PFSK-1 (cell line): ENCODE results near the gene STRADB.

Source experiments
- FOXP2 ChIP-seq: optimal IDR thresholded peaks from 2 replicates; pipeline ENCODE3; 2011; ENCODE audit warnings: borderline replicate concordance, control low read depth, inconsistent platforms; ENCODE audit not compliant: insufficient read depth; ENCODE audit errors: extremely low read length, extremely low read depth
- POLR2AphosphoS5 ChIP-seq: IDR thresholded peaks from 2 replicates; pipeline ENCODE4 v1.6.1; 2012; ENCODE audit warnings: low read depth, mild to moderate bottlenecking, control low read depth, low read length, moderate library complexity
- SIN3A ChIP-seq: IDR thresholded peaks from 2 replicates; pipeline ENCODE4 v1.6.1; 2012; ENCODE audit warnings: mild to moderate bottlenecking, low read length, moderate library complexity, borderline replicate concordance; ENCODE audit not compliant: insufficient read depth
- TAF1 ChIP-seq: IDR thresholded peaks from 2 replicates; pipeline ENCODE4 v1.6.1; 2012; ENCODE audit warnings: low read length, control low read depth, borderline replicate concordance; ENCODE audit not compliant: insufficient read depth
- TF ChIP-seq, protein P1 (sequence below), 2 experiments: IDR thresholded peaks; 2 replicates each; pipeline versions ENCODE4 v1.6.1 to v1.8.0; 2011 to 2012; ENCODE audit warnings: low read depth in 2 of 2, low read length in 2 of 2, control low read depth in 1 of 2, inconsistent platforms in 1 of 2, mild to moderate bottlenecking in 1 of 2, moderate library complexity in 1 of 2; ENCODE audit not compliant: insufficient read depth in 1 of 2

Gene STRADB

DNA sequence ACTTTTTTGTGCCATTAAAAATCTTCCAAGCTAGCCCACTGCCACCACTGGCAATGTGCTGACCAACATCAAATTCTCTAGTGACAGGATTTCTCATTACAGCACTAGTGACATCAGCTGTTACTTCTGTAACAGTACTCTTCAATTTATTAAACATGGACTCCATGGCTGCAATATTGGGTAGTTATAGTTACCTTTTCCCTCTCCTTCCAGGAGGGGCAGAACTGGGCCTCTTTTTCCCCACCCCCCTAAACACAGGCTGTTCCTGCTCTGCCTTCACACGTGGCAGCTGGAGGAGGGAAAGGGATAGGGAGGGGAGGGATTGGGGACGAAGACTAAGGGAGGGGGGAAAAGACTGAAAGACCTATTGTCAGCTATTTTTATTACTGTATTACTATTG lies 38.4 kb upstream of the STRADB start:
- TF ChIP-seq SIN3A (no peak), TAF1 (no peak), FOXP2 (no peak), POLR2AphosphoS5 (no peak)
- TF ChIP-seq, protein P1, sequence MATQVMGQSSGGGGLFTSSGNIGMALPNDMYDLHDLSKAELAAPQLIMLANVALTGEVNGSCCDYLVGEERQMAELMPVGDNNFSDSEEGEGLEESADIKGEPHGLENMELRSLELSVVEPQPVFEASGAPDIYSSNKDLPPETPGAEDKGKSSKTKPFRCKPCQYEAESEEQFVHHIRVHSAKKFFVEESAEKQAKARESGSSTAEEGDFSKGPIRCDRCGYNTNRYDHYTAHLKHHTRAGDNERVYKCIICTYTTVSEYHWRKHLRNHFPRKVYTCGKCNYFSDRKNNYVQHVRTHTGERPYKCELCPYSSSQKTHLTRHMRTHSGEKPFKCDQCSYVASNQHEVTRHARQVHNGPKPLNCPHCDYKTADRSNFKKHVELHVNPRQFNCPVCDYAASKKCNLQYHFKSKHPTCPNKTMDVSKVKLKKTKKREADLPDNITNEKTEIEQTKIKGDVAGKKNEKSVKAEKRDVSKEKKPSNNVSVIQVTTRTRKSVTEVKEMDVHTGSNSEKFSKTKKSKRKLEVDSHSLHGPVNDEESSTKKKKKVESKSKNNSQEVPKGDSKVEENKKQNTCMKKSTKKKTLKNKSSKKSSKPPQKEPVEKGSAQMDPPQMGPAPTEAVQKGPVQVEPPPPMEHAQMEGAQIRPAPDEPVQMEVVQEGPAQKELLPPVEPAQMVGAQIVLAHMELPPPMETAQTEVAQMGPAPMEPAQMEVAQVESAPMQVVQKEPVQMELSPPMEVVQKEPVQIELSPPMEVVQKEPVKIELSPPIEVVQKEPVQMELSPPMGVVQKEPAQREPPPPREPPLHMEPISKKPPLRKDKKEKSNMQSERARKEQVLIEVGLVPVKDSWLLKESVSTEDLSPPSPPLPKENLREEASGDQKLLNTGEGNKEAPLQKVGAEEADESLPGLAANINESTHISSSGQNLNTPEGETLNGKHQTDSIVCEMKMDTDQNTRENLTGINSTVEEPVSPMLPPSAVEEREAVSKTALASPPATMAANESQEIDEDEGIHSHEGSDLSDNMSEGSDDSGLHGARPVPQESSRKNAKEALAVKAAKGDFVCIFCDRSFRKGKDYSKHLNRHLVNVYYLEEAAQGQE (IDR thresholded peaks at IDR 0.05; ENCODE audit: insufficient read depth in 1 of 2, low read depth in 2 of 2, low read length in 2 of 2): no peak

DNA sequence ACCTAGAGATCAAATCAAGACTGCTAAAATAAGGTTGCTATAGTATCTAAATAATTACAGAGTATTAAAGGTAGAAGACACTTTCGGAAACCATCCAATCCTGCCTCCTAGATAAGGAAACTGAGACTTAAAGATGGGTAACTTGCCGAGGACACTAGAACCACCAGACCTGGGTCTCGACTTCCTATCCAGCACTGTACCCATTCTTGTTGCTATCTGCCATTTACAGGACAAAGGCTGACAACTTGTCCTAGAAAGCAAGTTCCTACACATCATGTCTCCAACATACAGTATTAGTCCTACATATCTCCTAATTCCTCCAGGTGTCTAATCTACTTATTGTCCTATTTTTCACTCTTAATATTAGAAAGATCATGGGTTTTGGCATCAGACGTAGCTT lies 38.0 kb upstream of the STRADB start:
- TF ChIP-seq TAF1 (no peak), FOXP2 (no peak), SIN3A (no peak), POLR2AphosphoS5 (no peak)
- TF ChIP-seq, protein P1 (IDR thresholded peaks at IDR 0.05; ENCODE audit: insufficient read depth in 1 of 2, low read depth in 2 of 2, low read length in 2 of 2): no peak

DNA sequence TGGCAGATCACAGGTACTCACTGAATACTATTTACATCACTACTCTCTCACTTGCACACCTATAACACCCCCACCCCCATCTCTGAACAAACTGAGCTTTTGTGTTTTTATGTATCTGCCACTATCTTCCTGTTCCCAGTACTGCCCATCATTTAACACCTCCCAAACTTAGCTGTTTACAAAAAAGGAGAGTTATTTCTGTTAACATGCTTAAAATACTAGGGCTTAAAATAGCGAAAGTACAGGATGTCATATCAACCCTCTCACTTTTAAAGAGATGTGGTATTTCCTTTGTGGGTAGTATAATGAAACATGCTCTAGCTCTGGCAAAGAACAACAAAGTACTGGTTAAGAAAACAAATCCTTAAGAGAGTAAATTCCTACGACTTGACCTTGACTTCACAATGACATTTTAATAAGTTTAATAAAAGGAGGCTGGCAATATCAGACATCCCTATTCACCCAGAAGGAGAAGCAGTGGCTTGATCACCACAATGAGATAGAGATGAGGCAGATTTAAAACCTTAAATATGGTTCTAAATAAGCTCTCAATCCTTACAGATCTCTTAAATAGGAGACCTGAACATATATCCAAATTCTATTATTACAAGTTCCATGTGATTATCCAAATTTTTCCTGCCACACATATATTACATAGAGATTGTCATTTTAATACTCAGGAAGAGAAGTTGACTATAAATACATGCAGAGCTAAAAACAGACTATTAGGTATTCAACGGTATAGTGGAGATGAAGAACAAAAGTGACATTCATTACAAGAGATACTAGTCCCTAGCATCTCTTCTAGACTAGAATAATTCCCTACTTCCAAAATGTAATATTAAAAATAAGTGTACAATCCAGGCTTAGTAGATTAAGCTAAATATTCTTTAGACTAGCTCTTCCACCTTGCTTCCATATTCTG lies 37.2 kb upstream of the STRADB start:
- TF ChIP-seq SIN3A: no peak
- no peak for TF ChIP-seq TAF1
- no peak for TF ChIP-seq FOXP2
- TF ChIP-seq, protein P1 (IDR thresholded peaks at IDR 0.05; ENCODE audit: insufficient read depth in 1 of 2, low read depth in 2 of 2, low read length in 2 of 2): no peak
- TF ChIP-seq POLR2AphosphoS5: no peak

DNA sequence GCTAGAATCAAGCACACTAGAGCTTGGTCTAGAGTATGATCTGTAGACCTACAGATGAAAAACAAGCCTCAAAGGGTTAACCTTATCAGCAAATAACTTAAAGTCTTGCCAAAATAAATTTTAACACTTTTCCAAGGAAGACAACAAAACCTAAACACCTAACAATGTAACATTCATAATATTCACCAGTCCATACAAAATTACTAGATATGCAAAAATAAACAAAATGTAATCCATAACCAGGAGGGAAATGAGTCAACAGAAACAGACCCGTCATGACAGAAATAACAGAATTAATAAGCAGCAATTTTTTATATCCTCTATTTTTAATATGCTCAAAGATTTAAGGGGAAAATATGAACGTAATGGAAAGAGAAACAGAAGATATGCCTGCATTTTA lies 36.4 kb upstream of the STRADB start:
- no peak for TF ChIP-seq TAF1
- no peak for TF ChIP-seq SIN3A
- TF ChIP-seq, protein P1 (IDR thresholded peaks at IDR 0.05; ENCODE audit: insufficient read depth in 1 of 2, low read depth in 2 of 2, low read length in 2 of 2): no peak
- TF ChIP-seq FOXP2: no peak
- no peak for TF ChIP-seq POLR2AphosphoS5
